Thyroid gland (tissue), 4 donors: ENCODE data around the gene SCFD2.

ENCODE experiments used
- POLR2A ChIP-seq, 2 donors: fragments of 450-650 bp; IDR thresholded peaks; one replicate each; pipeline ENCODE4 v1.6.1; 2017; ENCODE audit warnings: antibody characterized with exemption in 2 of 2, mild to moderate bottlenecking in 2 of 2, moderate library complexity in 1 of 2
- TF ChIP-seq, protein P1 (sequence below), 6 experiments: fragments of 200-600 bp in 3 of 6; fragments of 450-650 bp in 3 of 6; sonication (generic) in 3 of 6; IDR thresholded peaks; one replicate each; pipeline ENCODE4 v1.5.1; 2016 to 2019; ENCODE audit warnings: antibody characterized with exemption in 6 of 6, mild to moderate bottlenecking in 2 of 6, inconsistent platforms in 1 of 6, moderate library complexity in 1 of 6

DNA sequence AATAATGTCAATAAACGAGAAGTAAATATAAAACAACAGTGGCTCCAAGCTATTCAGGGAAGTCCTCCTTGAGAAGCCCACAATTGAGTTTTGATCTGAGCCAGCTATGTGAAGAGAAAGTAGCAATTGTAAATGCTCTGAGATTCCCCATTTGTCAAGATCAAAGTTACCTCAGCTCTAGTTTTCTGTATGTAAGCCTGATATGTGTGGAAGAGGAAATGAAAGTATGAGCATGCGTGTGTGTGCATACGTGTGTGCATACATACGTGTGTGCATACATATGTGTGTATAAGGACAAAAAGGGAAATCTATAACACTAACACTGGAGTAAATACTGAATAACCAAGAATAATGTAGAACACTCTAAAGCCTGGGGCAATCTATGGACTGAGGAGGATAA lies 130.3 kb downstream of the SCFD2 start:
- TF ChIP-seq POLR2A (IDR thresholded peaks at IDR 0.05), result no peak
- TF ChIP-seq, protein P1, sequence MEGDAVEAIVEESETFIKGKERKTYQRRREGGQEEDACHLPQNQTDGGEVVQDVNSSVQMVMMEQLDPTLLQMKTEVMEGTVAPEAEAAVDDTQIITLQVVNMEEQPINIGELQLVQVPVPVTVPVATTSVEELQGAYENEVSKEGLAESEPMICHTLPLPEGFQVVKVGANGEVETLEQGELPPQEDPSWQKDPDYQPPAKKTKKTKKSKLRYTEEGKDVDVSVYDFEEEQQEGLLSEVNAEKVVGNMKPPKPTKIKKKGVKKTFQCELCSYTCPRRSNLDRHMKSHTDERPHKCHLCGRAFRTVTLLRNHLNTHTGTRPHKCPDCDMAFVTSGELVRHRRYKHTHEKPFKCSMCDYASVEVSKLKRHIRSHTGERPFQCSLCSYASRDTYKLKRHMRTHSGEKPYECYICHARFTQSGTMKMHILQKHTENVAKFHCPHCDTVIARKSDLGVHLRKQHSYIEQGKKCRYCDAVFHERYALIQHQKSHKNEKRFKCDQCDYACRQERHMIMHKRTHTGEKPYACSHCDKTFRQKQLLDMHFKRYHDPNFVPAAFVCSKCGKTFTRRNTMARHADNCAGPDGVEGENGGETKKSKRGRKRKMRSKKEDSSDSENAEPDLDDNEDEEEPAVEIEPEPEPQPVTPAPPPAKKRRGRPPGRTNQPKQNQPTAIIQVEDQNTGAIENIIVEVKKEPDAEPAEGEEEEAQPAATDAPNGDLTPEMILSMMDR (IDR thresholded peaks at IDR 0.05), result no peak
